HG02623 (cell line): ENCODE measurements around the gene CFAP90.

ENCODE experiments used
- ATAC-seq: cut with Tn5 transposase; IDR thresholded peaks from one replicate; pipeline ENCODE4 v1.9.1; 2021; ENCODE audit warnings: moderate library complexity; ENCODE audit not compliant: unreplicated experiment

CFAP90 gene

DNA sequence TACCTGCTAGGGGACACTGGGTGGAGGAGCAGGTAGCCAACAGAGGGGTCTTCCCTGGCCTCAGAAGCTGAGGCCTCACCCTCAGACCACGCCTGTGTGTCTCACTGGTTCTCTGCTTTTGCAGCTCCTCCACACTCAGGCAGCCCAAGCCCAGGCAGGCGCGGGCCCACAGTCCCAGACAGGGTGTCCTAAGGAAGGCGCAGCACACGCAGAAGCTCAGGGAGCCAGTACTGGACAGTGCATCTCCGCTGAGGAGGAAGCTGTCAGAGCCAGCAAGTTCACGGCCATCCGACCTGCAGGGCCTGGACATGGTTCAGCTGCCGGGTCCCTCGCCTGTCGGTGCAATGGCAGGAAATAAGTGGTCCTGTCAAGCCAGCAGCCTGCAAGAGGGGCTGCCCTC lies 25.3 kb downstream of the CFAP90 start:
- no peak for ATAC-seq

DNA sequence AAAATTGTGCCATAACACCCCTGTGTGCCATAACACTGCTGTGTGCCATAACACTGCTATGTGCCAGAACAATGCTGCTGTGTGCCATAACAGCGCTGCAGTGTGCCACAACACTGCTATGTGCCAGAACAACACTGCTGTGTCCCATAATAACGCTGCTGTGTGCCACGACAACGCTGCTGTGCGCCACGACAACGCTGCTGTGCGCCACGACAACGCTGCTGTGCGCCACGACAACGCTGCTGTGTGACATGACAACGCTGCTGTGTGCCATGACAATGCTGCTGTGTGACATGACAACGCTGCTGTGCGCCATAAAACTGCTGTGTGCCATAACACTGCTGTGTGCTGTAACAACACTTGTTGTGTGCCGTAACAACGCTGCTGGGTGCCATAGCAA lies 25.9 kb downstream of the CFAP90 start:
- ATAC-seq, result no peak

DNA sequence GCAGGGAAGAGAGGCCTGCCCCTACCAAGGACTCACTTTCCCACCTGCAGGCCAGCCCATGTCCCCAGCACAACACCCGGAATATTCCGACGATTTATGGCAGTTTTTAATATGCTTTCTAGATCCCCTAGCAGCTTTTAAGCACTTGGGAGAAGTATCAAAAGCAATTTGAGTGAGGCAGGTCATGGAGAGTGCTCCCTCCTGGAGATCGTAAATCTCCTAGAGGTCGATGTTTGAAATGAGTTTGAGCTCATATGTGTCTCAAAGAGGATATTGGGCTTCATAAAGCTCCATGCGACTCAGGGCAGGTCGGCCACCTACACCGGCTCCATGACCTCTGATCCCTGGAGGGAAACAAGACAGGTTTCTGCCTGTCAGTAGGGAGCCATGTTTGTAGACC lies 27.3 kb downstream of the CFAP90 start:
- ATAC-seq, result no peak

DNA sequence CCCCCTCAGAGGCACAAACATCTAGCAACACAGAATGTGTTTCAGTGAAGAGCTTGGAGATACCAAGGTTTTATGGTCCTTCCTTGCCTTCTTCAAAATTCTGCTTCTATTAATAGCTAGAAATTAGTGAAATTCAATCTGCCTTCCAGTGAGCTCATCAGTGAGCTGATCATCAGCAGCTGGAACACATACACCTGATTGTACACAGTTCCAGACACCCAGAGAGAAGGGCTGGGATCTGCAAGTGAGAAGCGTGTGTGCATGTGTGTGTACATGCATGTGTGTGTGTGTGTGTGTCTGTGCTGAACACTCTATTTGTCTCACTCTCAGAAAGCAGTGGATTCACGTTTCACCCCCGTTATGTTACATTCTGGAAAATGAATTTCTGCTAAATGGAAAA lies 28.5 kb downstream of the CFAP90 start:
- ATAC-seq, result no peak

DNA sequence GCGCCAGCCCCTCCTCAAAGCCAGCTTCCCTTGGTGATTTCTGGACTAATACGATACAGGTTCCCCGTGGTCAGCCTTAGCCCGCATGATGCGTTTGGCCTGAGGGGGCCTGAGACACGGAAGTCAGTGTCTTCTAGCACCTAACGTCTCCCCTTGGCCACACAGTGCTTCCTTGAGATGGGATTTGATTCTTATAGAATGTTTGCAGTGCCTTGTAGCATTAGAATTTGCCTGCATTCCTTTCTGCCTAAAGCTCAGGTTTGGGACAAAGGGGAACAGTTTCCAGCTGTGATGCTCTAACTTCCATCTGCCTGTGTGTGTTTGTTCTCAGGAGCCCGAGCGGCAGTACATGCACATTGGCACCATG lies 34.4 kb downstream of the CFAP90 start:
- ATAC-seq, result no peak

DNA sequence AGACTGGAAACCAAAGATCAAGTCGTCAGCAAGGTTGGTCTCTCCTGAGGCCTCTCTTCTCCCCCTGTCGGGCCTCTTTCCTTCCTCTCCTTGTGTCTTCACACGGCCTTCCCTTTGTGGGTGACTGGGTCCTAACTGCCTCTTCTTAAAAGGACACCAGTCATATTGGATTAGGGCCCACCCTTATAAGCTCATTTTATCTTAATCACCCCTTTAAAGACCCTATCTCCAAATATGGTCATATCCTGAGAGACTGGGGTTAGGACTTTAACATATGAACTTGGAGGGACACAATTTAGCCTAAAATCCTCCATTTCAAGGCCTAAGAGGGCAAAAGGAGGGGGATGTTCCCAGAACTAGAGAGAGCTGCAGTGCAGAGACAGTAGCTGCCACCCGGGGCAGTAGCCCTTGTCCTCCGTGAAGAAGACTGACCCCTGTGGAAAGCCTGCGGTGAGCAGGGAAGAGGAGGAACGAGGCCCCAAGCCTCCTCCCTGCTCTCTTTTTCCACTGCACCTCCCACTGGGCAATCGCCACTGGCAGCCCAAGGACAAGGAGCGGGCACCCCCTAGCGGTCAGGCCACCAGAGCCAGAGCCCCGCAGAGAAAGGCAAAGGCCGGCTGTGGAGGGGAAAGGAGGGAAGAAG lies 34.9 kb downstream of the CFAP90 start:
- peak; percentile 90 for ATAC-seq

DNA sequence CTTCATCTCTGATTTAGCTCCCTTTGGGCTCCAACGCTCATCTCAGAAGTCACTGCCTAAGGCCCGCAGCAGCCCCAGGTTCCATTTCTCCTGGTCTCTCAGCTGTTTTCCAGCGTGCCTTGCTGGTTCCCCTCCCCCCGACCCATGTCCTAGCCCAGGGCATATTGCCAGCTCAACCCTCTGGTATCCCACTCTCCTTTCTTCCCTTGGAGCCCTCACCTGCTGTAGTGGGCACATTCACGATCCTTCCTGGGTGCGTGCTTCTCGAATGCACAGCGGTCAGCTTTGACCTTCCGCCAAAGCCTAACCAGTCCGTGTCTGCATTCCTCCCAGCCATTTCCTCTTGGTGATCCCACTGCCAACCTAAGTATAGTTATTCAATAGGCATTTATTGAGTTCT lies 36.1 kb downstream of the CFAP90 start:
- ATAC-seq, result no peak

DNA sequence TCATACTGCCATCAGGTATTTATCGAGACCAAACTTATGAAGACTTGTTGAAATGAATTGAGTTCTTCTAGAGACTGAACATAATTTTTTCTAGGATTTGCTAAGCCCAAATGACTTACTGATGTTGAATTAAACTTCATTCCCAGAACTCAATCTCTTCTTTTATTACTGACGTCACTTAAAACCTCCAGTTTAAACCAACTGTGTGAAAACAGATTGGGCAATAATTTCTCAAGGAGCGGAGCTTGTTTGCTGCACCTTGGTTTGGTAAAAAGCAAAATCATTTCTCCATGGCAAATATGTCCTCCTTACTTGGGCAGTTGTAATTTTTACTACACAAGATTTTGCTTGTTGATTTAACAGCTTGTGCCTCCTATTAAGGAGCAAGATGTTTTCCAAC lies 37.4 kb downstream of the CFAP90 start:
- no peak for ATAC-seq

DNA sequence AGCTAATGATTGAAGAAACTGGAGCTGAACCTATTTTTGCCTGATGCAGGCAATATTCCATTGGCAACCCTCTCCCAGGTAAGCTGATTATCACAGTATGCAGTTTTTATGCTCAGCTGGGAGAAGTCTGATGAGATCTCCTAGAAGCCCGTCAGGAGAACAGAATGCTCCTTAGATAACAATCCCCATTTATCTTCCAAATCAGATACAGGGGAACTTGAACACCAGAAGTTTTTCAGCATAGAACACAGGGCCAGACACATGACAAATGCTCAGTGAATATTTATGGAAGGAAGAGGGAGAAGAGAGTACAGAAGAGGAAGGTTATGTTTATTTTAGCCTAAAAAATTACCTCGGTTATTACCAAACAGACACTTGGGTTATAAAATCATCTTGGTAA lies 37.9 kb downstream of the CFAP90 start:
- no peak for ATAC-seq

DNA sequence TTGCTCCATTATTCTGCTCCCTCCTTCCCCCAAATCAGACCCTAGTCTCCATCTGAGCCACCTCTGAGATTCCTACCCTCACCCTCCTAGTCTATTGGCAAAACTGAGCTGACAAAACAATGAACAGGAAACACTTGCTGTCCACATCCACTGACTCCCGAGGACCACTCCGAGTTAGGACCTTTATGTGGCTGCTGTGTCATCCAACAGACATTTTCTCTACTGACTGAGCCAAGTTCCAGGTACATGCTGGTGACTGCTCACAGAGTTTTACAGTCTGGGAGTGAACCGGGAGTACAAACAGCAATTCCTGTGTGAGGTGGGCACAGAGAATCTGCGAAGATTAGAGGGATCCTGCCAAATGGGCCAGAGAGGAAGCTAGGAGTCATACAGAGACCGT lies 39.2 kb downstream of the CFAP90 start:
- ATAC-seq, result no peak

DNA sequence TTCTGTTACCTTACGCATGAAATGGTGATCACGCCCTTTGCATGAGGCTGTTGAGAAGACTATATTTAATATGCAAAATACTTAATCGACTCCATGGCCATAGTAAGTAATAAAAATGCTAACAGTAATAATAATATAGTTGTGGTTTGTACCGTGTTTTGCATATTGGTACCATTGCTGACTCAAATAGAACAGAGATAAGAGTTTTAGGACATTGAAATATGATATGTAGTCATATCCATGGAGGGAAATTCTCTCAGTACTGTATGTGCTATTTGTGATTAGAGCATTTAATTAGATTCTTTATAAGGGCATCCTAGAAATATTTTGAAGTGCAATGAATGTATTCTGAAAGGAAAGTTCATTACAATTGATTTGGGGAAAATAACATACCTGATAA lies 41.9 kb downstream of the CFAP90 start:
- no peak for ATAC-seq

DNA sequence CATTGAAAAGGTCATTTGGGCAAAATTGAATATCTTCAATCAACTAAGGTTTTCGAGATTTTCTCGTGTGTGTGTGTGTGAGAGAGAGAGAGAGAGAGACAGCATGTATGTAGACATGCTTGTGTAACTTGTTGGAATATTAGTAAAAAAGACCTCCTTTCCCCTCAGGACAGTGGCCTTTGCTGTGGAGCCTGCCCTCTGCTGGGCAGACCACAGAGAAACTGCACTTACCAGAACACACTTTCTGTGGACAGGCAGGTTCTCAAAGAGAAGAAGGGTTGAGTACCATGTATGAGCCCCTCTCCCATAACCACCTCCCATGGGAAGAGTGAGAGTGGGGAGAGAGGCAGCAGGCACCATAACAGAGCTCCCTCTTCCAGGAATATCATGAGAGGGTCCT lies 45.6 kb downstream of the CFAP90 start:
- no peak for ATAC-seq

DNA sequence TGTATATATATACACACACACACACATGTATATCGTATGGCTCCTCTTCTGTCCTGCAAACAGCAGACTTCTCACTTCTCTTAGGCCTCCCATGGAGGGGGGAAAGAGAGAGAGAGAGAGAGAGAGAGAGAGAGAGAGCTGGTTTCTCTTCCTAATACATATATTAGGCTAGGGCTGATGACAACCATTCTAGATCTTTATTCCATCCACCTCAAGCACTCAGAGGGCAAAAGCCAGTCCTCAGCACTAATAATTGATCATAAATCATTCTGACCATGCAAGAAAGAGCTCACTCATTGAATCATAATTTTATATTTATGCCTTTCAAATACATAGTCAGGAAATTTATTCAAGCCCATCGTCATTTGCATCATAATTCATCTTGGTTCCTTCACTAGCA lies 47.0 kb downstream of the CFAP90 start:
- no peak for ATAC-seq

DNA sequence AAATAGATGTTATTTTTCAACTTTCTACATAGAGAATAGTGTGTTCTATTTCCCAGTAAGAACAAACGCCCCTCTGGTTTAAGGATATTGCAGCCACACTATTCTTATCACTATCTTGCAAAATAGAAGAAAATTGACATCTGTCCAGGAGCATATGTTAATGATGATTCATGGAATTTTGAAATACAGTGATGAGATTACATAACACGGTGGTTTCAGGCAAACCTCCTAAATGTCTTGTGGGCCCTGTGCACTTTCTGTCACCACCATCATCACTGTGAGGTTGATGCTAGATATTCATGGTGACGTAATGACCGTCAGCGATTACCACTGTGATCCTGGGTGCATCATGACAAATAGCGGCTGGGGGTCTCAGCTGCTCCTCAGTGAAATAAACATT lies 48.1 kb downstream of the CFAP90 start:
- ATAC-seq, result no peak

DNA sequence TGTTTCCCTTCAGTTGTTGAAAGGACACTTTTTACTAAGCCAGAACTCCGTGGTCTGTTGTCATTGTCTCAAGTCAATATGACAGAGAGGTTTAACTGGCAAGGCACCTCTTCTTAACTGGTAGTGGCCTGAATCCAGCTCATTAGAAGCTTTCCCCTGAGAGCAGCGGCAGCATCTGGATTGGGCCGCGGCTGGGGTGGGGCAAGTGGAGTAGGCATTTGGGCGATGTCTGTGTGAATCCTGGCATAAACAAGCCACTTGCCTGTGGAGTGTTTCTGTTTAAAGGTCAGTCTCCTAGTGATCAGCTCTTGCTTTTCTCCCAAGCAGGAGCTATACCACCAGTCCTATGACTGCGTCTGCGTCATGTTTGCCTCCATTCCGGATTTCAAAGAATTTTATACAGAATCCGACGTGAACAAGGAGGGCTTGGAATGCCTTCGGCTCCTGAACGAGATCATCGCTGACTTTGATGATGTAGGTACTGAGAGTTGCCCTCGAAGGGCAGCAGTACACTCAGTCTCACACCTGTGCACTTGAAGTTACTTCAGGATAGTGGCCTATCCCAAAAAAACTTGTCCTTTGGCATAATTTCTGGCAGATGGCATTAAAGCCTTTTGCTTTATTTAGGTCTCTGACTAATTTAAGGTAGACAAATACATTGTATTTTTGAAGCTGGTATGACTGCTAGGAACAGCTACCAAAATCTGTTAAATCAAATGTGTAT lies 48.9 kb downstream of the CFAP90 start:
- ATAC-seq, result no peak

DNA sequence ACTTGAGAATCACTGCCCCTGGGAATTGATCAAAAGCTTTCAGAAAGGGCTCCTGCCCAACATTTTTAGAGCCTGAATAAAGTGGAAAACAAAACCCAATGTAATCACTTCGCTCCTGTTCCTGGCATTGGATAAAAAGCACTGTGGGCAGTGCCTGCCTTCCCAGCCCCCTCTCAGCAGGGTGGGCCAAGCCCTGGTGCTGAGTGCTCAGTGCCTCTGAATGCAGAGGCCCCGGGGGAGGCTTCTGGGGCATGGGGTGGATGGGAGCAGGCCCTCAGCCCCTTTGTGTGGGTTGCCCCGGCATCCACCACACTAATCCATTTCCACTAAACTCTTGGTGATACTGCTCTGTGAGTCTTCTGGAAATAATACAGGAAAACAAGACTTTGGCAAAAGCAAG lies 55.6 kb downstream of the CFAP90 start:
- ATAC-seq, result no peak

DNA sequence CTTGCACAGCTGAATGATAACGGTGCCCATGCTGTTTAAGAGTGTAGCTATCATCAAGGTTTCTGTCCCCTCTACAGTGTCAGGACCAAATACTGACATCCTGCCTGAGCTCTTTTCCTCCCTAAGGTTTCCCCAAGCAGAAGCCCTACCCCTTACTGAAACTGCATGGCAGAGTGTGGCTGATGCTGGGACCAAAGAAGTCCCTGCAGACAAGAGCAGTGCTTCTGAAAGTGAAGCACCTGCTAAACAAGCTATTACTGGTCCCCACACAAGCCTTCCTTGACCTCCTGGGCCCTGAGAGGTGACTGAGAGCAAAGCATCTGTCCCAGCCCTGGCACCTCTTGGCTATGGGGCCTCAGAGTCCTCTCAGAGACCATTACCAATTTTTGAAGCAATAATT lies 56.1 kb downstream of the CFAP90 start:
- peak; percentile 43 for ATAC-seq

DNA sequence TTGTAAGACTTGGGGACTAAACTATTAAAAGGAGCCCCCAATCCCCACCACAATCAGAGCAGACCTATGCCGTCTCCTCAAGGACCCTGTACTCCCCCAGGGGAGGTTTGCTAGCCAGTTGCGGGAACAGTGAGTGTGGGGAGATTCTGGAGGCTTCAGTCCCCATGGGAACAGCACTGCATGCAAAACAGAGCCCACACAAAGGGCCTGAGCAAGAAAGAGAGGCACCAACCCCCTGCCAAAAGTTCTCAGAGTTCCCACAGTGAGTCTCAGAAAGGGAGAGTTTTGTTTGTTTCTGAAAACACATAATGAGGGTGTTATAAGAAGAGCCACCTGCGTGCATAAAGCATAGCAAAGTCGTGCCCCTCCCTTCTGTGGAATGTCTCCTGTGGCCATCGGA lies 56.6 kb downstream of the CFAP90 start:
- peak; percentile 90 for ATAC-seq

DNA sequence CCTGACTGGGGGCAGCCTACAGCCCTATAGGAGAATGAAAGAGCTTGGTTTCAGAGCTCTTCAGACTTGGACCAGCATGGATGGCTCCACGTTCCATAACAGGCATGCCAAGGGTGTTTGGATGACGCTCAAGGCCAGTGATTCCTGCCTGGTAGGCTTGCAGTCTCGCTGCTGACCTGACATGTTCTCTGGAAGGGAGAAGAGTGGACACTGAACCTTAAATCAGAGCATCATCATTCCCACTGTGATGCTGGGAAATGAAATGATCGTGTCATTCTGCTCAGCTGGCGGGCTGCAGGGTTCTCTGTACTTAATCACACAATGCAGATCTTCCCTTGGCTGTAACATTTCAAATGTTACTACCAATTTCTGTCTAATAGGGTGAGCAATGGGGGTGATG lies 57.0 kb downstream of the CFAP90 start:
- ATAC-seq, result peak; percentile 4

DNA sequence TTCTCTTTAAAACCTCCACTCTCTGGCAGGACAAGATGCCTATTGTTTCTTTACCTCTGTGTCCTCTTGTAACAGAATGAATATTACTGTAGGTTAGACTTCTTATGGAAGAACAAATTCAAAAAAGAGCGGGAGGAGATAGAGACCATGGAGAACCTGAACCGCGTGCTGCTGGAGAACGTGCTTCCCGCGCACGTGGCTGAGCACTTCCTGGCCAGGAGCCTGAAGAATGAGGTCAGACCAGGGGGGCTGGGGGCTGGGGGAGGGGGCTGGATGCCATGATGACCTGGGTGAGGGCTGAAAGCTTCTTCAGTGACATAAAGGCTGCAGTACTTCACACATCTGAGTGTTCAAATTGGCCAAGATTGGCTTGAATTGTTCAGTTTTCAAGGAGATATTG lies 61.4 kb downstream of the CFAP90 start:
- no peak for ATAC-seq

DNA sequence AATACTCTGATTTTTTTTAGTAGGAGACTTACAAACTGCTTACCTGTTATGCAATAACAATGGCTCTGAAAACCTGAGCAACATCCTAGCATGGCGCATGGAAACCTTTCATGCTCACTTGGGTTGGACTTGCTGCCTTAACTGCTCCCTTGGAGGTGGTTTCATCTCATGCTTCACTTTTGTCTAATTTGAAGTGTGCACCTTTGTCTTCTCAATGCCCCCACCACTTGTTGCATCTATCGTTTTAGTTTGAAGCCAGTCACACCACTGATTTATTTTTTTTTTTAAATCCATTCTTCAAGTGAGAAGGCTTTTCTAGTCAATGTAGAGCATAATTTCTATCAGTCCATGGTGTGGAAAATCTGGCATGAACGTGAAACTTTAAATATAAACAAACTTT lies 63.2 kb downstream of the CFAP90 start:
- no peak for ATAC-seq

DNA sequence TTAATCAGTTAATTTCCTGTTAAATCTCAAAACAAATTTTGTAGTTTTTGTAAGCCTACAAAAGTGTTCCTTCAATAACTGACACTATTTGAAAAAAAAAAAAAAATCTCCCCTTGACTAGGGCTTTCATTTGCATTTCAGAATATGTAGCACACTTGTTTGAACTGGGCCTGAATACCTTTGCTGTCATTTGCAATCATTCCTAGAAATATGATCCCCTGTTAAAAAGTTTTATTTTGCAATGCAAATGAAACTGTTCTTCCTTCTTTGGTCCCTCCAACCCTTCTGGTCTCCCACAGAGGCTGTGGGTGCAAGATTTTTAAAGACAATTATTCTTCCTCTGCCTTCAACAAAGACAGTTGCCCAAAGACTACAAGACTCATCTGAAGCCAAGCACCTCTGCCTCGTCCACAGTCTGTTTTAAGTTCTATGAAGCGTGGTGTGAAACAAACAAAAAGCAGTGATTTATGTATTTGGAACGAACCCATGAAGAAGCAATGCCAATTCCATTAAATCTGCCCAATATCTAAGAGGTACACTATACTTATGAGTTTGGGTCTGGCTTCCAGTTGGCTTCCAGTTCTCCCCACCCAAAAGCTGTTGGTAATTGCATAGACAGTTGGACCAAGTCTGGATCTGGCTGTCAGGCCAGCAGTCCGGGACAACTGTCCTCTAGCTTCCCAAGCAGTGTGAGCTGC lies 66.1 kb downstream of the CFAP90 start:
- no peak for ATAC-seq
